Natural killer cell (primary cell): ENCODE measurements around the gene GPBAR1. TPM values are rescaled to one million over a fixed set of nuclear protein-coding genes. Genes with fewer than 3 reads are reported as not detected.

Experiments used
- ATAC-seq, 3 donors: fragments of 150-1000 bp in 2 of 3; fragments of 200-7000 bp in 1 of 3; cut with Tn5 transposase; 1 replicate in 1 of 3; 2 replicates in 2 of 3; pipeline ENCODE4 v1.10.0; 2021; ENCODE audit warnings: mild to moderate bottlenecking in 2 of 3, moderate library complexity in 2 of 3
- DNase-seq, 2 donors: peaks; one replicate each; pipeline versions ENCODE4 v3.0.0 to v3.0.0-alpha.2; 2013 to 2021; ENCODE audit warnings: mixed read lengths in 1 of 2
- H3K27ac ChIP-seq: one replicate; pipeline ENCODE4 v1.5.1; 2013; ENCODE audit warnings: mild to moderate bottlenecking, low read length
- H3K27me3 ChIP-seq: one replicate; pipeline ENCODE4 v1.6.1; 2013; ENCODE audit warnings: low read length; ENCODE audit not compliant: control insufficient read depth, insufficient read depth
- H3K36me3 ChIP-seq: one replicate; pipeline ENCODE4 v1.6.1; 2013; ENCODE audit warnings: low read length; ENCODE audit not compliant: control insufficient read depth, insufficient read depth
- H3K4me1 ChIP-seq: one replicate; pipeline ENCODE4 v1.6.1; 2013; ENCODE audit warnings: low read length; ENCODE audit not compliant: control insufficient read depth, insufficient read depth
- H3K4me3 ChIP-seq: one replicate; pipeline ENCODE4 v1.5.1; 2013; ENCODE audit warnings: low read length
- H3K9me3 ChIP-seq: one replicate; pipeline ENCODE4 v1.6.1; 2013; ENCODE audit warnings: low read length; ENCODE audit not compliant: control insufficient read depth, insufficient read depth
- H3K27ac Mint-ChIP-seq, 2 donors: one replicate each; pipeline ENCODE4 v1.8.0; 2022; ENCODE audit warnings: mild to moderate bottlenecking in 2 of 2, mixed read lengths in 2 of 2, moderate library complexity in 1 of 2
- H3K27me3 Mint-ChIP-seq, 2 donors: one replicate each; pipeline ENCODE4 v1.8.0; 2022; ENCODE audit warnings: low read depth in 2 of 2, mixed read lengths in 2 of 2
- H3K36me3 Mint-ChIP-seq: one replicate; pipeline ENCODE4 v1.8.0; 2022; ENCODE audit warnings: mixed read lengths
- H3K4me1 Mint-ChIP-seq, 2 donors: one replicate each; pipeline ENCODE4 v1.8.0; 2022; ENCODE audit warnings: mixed read lengths in 2 of 2
- H3K4me3 Mint-ChIP-seq: one replicate; pipeline ENCODE4 v1.8.0; 2022; ENCODE audit warnings: mild to moderate bottlenecking, moderate library complexity, mixed read lengths
- H3K9me3 Mint-ChIP-seq, 2 donors: one replicate each; pipeline ENCODE4 v1.8.0; 2022; ENCODE audit warnings: mixed read lengths in 2 of 2
- CTCF ChIP-seq: fragments of 200-600 bp; IDR thresholded peaks from one replicate; pipeline ENCODE4 v1.8.0; 2022; ENCODE audit warnings: antibody characterized with exemption
- WGBS: methylation state at CpG from one replicate; pipeline ENCODE4 v1.1.7; 2013; ENCODE audit warnings: missing lambda C conversion rate; ENCODE audit not compliant: insufficient coverage; 5-methylcytosine and 5-hydroxymethylcytosine counted together
- intact Hi-C: fragments of 100-400 bp; cut with micrococcal nuclease; formaldehyde crosslinking; loops from one replicate; pipeline ENCODE4 v1.14.2; 2022
- total RNA-seq, 4 donors: library from RNA; stranded (reverse); fragments of 120-200 nt in 1 of 4; gene quantifications; one replicate each; pipeline versions ENCODE4 v1.2.3 to v1.2.4, GENCODE V29; 2013 to 2022

GPBAR1 gene
- total RNA-seq, 3 donors from 2014 or later (not counting 1 experiment from before 2014, with no cell fraction given): 1.4 to 3.3 (median 2.6) TPM

- intact Hi-C loops: no loop called here
- H3K4me1 Mint-ChIP-seq: peaks cover 15 to 27% of the 10 kb centered on the region in 2 donors
- H3K27me3 Mint-ChIP-seq: no peaks in the 10 kb centered on the region
- no peak for DNase-seq
- no peaks in the 10 kb centered on the region for H3K36me3 ChIP-seq
- peaks cover 24% of the 10 kb centered on the region for H3K4me1 ChIP-seq
- no peak overlapping the region for H3K4me3 ChIP-seq
- no peaks in the 10 kb centered on the region for H3K27me3 ChIP-seq
- ATAC-seq: no peak
- WGBS: 94% methylated on average over 1 of the region's 1 CpG
- H3K4me3 Mint-ChIP-seq: no peak overlapping the region
- TF ChIP-seq CTCF: no peak
- H3K9me3 Mint-ChIP-seq: no peaks in the 10 kb centered on the region
- H3K27ac ChIP-seq: no peak overlapping the region
- H3K9me3 ChIP-seq: no peaks in the 10 kb centered on the region
- H3K36me3 Mint-ChIP-seq: no peaks in the 10 kb centered on the region
- H3K27ac Mint-ChIP-seq: no peak overlapping the region
Measured at GRCh38 chr2:218296200-218296599, 35.4 kb downstream of the GPBAR1 start.

- 97% methylated on average over 6 of the region's 7 CpGs for WGBS
Measured at GRCh38 chr2:218296847-218297246, 36.0 kb downstream of the GPBAR1 start.

GRCh38 chr2:218298314-218298875 is 37.6 kb downstream of the GPBAR1 start:
- no peak overlapping the region for H3K27ac ChIP-seq
- H3K27me3 Mint-ChIP-seq: no peaks in the 10 kb centered on the region
- no peak for TF ChIP-seq CTCF
- no peaks in the 10 kb centered on the region for H3K36me3 Mint-ChIP-seq
- H3K9me3 Mint-ChIP-seq: no peaks in the 10 kb centered on the region
- DNase-seq (no peak), ATAC-seq (no peak)
- WGBS: 85% methylated on average over 6 of the region's 6 CpGs
- no peaks in the 10 kb centered on the region for H3K27me3 ChIP-seq
- H3K4me1 Mint-ChIP-seq: peaks cover 13 to 19% of the 10 kb centered on the region in 2 donors
- H3K9me3 ChIP-seq: no peaks in the 10 kb centered on the region
- no peak overlapping the region for H3K4me3 Mint-ChIP-seq
- intact Hi-C loops: no loop called here
- H3K36me3 ChIP-seq: no peaks in the 10 kb centered on the region
- peaks cover 17% of the 10 kb centered on the region for H3K4me1 ChIP-seq
- H3K4me3 ChIP-seq: no peak overlapping the region
- H3K27ac Mint-ChIP-seq: no peak overlapping the region

More at GRCh38 chr2:218296847-218297246, 36.0 kb downstream of the GPBAR1 start:
- no peak overlapping the region for H3K4me3 Mint-ChIP-seq
- Histone ChIP-seq H3K4me3 (no peak overlapping the region), H3K9me3 (no peaks in the 10 kb centered on the region), H3K4me1 (peaks cover 22% of the 10 kb centered on the region), H3K36me3 (no peaks in the 10 kb centered on the region), H3K27ac (no peak overlapping the region), H3K27me3 (no peaks in the 10 kb centered on the region)
- H3K27ac Mint-ChIP-seq: no peak overlapping the region
- no peaks in the 10 kb centered on the region for H3K9me3 Mint-ChIP-seq
- TF ChIP-seq CTCF: no peak
- H3K27me3 Mint-ChIP-seq: no peaks in the 10 kb centered on the region
- intact Hi-C loops: no loop called here
- H3K4me1 Mint-ChIP-seq: peaks cover 13 to 25% of the 10 kb centered on the region in 2 donors
- no peak for ATAC-seq
- no peaks in the 10 kb centered on the region for H3K36me3 Mint-ChIP-seq
- DNase-seq: no peak

- H3K36me3 Mint-ChIP-seq: no peaks in the 10 kb centered on the region
- 87% methylated on average over 3 of the region's 4 CpGs for WGBS
- H3K27ac ChIP-seq: no peak overlapping the region
- ATAC-seq: no peak
- DNase-seq: no peak
- H3K27me3 ChIP-seq: no peaks in the 10 kb centered on the region
- TF ChIP-seq CTCF: no peak
- no peak overlapping the region for H3K4me3 ChIP-seq
- H3K27ac Mint-ChIP-seq: no peak overlapping the region
- no peaks in the 10 kb centered on the region for H3K36me3 ChIP-seq
- H3K4me1 Mint-ChIP-seq: peaks cover 7% of the 10 kb centered on the region in 2 donors
- H3K9me3 Mint-ChIP-seq: no peaks in the 10 kb centered on the region
- no peaks in the 10 kb centered on the region for H3K27me3 Mint-ChIP-seq
- intact Hi-C loops: loop anchor here (2.0 kb wide), 4 partner anchors 13 to 217 kb away; partner anchors contain the start of gene CATIP
- H3K4me3 Mint-ChIP-seq: no peak overlapping the region
- no peaks in the 10 kb centered on the region for H3K9me3 ChIP-seq
- H3K4me1 ChIP-seq: peaks cover 7% of the 10 kb centered on the region
Measured at GRCh38 chr2:218300141-218300540, 39.3 kb downstream of the GPBAR1 start.
